ENCODE measurements around the gene WWC2.

WWC2 gene

DNA sequence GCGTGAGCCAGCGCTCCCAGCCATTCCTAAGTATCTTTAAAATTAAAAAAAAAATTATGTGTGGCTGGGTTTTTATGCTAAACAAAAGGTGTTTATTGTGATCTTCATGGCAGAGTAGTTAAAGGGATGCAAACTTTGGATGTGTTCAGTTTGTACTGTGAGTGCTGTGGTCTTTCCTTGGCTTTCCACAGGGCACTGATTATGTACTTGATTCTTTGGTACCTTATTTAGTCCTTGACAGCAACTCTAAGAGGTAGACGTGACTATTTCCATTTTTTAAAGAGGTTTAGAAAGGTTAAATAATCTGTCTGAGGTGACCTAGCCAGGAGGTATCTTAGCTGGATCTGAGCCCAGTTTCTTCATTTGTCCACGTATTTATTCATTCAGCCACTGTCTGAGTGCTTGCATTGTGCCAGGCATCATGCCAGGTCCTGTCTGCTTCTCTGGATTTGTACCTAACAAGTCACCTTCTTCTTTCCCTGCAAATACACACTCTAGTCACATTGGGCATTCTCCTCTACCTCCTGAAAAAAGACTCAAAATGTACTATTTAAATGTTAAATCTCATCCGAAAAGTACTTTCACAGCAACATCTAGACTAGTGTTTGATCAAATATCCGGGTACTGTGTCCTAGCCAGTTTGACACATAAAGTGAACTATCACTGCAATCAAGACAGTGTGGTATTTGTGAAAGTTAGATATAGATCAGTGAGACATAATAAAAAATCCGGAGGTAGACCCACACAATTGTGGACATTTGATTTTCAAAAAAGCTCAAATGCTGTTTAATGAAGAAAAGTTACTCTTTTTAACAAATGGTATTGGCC lies 31.5 kb downstream of the WWC2 start:
- Mint-ChIP-seq H3K9me3 (peaks cover 11% of the 10 kb centered on the region), H3K4me1 (peaks cover 29% of the 10 kb centered on the region), H3K27ac (peak overlapping the region; percentile 70), H3K27me3 (ENCODE audit: low read depth, poor library complexity) (peaks cover 3% of the 10 kb centered on the region), H3K36me3 (ENCODE audit: low read depth) (peaks cover 25% of the 10 kb centered on the region), H3K4me3 (no peak overlapping the region)
- TF ChIP-seq, protein P1, sequence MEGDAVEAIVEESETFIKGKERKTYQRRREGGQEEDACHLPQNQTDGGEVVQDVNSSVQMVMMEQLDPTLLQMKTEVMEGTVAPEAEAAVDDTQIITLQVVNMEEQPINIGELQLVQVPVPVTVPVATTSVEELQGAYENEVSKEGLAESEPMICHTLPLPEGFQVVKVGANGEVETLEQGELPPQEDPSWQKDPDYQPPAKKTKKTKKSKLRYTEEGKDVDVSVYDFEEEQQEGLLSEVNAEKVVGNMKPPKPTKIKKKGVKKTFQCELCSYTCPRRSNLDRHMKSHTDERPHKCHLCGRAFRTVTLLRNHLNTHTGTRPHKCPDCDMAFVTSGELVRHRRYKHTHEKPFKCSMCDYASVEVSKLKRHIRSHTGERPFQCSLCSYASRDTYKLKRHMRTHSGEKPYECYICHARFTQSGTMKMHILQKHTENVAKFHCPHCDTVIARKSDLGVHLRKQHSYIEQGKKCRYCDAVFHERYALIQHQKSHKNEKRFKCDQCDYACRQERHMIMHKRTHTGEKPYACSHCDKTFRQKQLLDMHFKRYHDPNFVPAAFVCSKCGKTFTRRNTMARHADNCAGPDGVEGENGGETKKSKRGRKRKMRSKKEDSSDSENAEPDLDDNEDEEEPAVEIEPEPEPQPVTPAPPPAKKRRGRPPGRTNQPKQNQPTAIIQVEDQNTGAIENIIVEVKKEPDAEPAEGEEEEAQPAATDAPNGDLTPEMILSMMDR (IDR thresholded peaks at IDR 0.05), result no peak
- DNase-seq, result no peak

DNA sequence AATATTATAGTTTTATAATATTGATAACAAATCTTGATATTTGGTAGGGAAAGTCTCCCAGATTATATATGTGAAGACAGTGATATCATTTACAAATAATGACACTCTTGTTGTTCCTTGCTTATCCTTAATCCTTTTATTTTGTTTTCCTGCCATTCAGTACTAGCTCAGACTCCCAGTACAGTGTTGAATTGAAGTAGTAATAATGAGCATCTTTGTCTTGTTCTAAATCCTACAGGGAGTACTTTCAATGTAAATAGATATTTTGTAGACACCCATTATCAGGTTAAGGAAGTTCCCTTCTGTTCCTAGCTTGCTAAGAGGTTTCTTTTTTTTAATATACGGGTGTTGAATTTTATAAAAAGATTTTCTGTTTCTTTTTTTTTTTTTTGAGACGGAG lies 33.0 kb downstream of the WWC2 start:
- Mint-ChIP-seq H3K36me3 (ENCODE audit: low read depth) (peaks cover 38% of the 10 kb centered on the region), H3K4me3 (no peak overlapping the region), H3K27me3 (ENCODE audit: low read depth, poor library complexity) (peaks cover 3% of the 10 kb centered on the region), H3K9me3 (peaks cover 16% of the 10 kb centered on the region), H3K4me1 (peaks cover 21% of the 10 kb centered on the region), H3K27ac (no peak overlapping the region)
- TF ChIP-seq, protein P1 (IDR thresholded peaks at IDR 0.05), result no peak
- no peak for DNase-seq

DNA sequence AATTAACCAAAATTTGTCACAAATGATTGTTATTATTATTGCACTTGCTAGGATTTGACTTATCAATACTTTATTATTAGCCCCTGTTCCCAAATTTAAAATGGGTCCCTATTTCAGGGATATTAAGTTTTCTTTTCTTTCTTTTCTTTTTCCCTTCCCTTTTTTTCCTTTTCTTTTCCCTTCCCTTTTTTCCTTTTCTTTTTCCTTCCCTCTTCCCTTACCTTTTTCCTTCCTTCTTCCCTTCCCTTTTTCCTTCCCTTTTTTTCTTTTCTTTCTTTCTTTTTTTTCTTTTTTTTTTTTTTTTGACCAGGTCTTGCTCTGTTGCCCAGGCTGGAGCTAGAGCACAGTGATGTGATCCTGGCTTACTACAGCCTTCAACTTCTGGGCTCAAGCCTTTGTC lies 33.8 kb downstream of the WWC2 start:
- Mint-ChIP-seq H3K27me3 (ENCODE audit: low read depth, poor library complexity) (peaks cover 3% of the 10 kb centered on the region), H3K36me3 (ENCODE audit: low read depth) (peaks cover 38% of the 10 kb centered on the region), H3K4me3 (no peak overlapping the region), H3K4me1 (peaks cover 21% of the 10 kb centered on the region), H3K9me3 (peaks cover 16% of the 10 kb centered on the region), H3K27ac (peak overlapping the region; percentile 55)
- TF ChIP-seq, protein P1 (IDR thresholded peaks at IDR 0.05), result no peak
- no peak for DNase-seq

DNA sequence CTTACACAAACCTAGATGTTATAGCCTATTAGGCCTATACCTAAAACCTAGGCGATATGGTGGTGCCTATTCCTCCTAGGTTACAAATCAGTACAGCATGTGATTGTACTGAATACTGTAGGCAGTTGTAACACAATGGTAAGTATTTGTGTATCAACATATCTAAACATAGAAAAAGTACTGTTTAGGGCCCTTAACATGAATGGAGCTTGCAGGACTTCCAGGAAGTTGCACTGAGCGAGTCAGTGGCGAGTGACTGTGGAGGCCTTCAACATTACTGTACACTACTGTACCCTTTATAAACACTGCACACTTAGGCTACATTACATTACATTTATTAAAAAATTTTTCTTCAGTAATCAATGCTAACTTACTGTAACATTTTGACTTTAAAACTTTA lies 37.8 kb downstream of the WWC2 start:
- DNase-seq, result no peak
- Mint-ChIP-seq H3K27ac (no peak overlapping the region), H3K27me3 (ENCODE audit: low read depth, poor library complexity) (no peaks in the 10 kb centered on the region), H3K36me3 (ENCODE audit: low read depth) (peaks cover 50% of the 10 kb centered on the region), H3K4me1 (peaks cover 13% of the 10 kb centered on the region), H3K9me3 (peaks cover 16% of the 10 kb centered on the region), H3K4me3 (no peak overlapping the region)
- TF ChIP-seq, protein P1 (IDR thresholded peaks at IDR 0.05), result no peak

DNA sequence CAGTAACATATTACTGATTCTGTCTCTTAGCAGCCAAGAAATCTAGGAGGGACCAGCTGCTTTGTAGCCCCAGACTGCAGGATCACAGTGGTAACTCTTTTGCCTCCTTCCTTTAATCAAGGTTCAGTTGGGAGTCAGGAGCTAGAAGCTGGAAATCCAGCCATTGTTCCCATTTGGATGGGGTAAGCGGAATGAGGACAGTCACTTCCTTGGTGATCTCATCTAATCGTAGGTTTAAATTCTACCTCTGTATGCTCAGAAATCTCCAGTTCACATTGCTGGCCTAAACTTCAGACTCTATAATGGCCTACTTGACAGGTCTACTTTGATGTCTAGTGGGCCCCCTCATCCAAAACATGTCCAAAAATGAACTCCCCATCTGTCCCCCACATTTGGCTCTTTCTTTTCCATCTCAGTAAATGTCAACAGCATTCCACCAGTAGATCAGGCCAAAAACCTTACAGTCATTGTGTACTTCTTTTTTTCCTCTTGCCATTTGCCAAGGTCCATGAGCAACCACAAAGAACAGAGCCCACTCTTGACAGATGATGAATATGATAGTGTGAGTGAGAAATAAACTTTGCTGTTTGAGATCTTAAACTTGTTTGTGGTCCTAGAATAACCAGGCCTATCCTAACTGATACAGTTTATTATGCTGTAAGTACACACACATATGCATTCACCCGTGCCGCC lies 40.1 kb downstream of the WWC2 start:
- no peaks in the 10 kb centered on the region for H3K27me3 Mint-ChIP-seq (ENCODE audit: low read depth, poor library complexity)

More for the DNA sequence above, 40.1 kb downstream of the WWC2 start:
- Mint-ChIP-seq H3K4me3 (no peak overlapping the region), H3K36me3 (ENCODE audit: low read depth) (peaks cover 36% of the 10 kb centered on the region), H3K4me1 (peaks cover 27% of the 10 kb centered on the region), H3K9me3 (peaks cover 11% of the 10 kb centered on the region), H3K27ac (peak overlapping the region; percentile 40)
- TF ChIP-seq, protein P1 (IDR thresholded peaks at IDR 0.05), result no peak
- DNase-seq, result no peak

Measured in nephron progenitor cell (in vitro differentiated cells).